ENCODE results near the gene HNRNPH2. TPM values are rescaled to one million over a fixed set of nuclear protein-coding genes. Genes with fewer than 3 reads are reported as not detected.
A peak's percentile ranks its signal among the peaks of the same experiment; 100 is the strongest.

HNRNPH2 gene
- total and polyA plus RNA-seq, 9 of the 15 experiments (the other 6 are each of a cell fraction or from before 2014, with no cell fraction given) = 40.0 to 130 (median 60.3) TPM

DNA sequence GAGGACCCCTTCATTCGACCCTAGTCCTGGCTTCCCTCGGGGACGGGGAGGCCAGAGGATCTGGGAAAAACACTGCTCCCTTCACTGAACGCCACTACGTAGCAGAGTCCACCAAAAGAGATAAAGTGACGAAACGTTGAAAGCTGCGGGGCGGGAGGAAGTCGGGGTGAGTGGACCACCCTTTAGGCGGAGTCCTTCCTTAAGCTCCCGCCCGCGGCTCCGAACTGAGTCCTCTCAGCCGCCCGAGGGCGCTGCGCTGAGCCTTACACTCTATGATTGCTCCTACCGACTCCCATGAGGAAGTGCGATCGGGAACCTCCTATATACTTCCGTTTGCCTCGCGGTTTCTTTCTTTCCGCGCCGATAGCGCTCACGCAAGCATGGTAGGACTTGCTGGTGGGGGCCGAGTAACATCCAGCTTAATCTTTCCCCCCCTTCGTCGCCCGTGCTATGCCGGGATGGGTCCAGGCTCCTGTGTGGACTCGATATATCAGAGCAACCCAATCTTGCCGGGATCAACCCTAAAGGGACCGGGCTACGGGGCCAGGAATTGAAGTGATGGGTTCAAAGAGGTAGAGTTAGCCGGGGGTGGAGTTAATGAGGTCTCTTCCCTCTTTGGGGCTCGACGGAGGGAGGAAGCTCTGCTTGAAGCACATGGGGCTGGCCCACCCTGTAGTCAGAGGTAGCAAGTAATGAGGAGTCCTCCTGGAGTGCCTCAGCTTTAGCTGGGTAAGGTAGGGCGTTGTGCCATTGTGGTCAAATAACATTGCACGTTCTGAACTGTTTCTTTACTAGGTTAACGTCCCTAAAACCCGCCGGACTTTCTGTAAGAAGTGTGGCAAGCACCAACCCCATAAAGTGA, 17.1 kb upstream of the HNRNPH2 start, which contains the start of gene RPL36A (continued):
- TF ChIP-seq, protein P1, sequence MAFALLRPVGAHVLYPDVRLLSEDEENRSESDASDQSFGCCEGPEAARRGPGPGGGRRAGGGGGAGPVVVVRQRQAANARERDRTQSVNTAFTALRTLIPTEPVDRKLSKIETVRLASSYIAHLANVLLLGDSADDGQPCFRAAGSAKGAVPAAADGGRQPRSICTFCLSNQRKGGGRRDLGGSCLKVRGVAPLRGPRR (CRISPR knock-in tag; IDR thresholded peaks at IDR 0.05) = no peak
- TF ChIP-seq RHOXF2B (CRISPR knock-in tag; conservative IDR thresholded peaks at IDR 0.05) (no peak), SIN3B (IDR thresholded peaks at IDR 0.05; ENCODE audit: low read depth) (peak; percentile 33; the same call in 1 of the 2 replicates), ZNF121 (CRISPR knock-in tag; conservative IDR thresholded peaks at IDR 0.05) (no peak), ZNF77 (CRISPR knock-in tag; IDR thresholded peaks at IDR 0.05) (no peak), KAT8 (IDR thresholded peaks at IDR 0.05; ENCODE audit: low read depth) (no peak), RFX7 (CRISPR knock-in tag; IDR thresholded peaks at IDR 0.05) (no peak), ZNF232 (CRISPR knock-in tag; IDR thresholded peaks at IDR 0.05) (no peak), ZC3H11A (IDR thresholded peaks at IDR 0.05; ENCODE audit: low read depth, low read length) (no peak), ZNF431 (CRISPR knock-in tag; IDR thresholded peaks at IDR 0.05) (no peak), ESRRB (CRISPR knock-in tag; IDR thresholded peaks at IDR 0.05; ENCODE audit: borderline replicate concordance) (no peak), ZNF12 (CRISPR knock-in tag; IDR thresholded peaks at IDR 0.05) (no peak), MEIS2 (IDR thresholded peaks at IDR 0.05; ENCODE audit: partially characterized antibody) (peak; percentile 17), ZNF197 (CRISPR knock-in tag; IDR thresholded peaks at IDR 0.05; ENCODE audit: low read depth) (no peak), ZFP30 (CRISPR knock-in tag; IDR thresholded peaks at IDR 0.05; ENCODE audit: borderline replicate concordance) (no peak)
- TF ChIP-seq, protein P2, sequence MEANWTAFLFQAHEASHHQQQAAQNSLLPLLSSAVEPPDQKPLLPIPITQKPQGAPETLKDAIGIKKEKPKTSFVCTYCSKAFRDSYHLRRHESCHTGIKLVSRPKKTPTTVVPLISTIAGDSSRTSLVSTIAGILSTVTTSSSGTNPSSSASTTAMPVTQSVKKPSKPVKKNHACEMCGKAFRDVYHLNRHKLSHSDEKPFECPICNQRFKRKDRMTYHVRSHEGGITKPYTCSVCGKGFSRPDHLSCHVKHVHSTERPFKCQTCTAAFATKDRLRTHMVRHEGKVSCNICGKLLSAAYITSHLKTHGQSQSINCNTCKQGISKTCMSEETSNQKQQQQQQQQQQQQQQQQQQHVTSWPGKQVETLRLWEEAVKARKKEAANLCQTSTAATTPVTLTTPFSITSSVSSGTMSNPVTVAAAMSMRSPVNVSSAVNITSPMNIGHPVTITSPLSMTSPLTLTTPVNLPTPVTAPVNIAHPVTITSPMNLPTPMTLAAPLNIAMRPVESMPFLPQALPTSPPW (CRISPR knock-in tag; IDR thresholded peaks at IDR 0.05) = peak; percentile 61
- TF ChIP-seq, protein P3, sequence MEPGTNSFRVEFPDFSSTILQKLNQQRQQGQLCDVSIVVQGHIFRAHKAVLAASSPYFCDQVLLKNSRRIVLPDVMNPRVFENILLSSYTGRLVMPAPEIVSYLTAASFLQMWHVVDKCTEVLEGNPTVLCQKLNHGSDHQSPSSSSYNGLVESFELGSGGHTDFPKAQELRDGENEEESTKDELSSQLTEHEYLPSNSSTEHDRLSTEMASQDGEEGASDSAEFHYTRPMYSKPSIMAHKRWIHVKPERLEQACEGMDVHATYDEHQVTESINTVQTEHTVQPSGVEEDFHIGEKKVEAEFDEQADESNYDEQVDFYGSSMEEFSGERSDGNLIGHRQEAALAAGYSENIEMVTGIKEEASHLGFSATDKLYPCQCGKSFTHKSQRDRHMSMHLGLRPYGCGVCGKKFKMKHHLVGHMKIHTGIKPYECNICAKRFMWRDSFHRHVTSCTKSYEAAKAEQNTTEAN (CRISPR knock-in tag; IDR thresholded peaks at IDR 0.05) = no peak
- TF ChIP-seq, protein P4, sequence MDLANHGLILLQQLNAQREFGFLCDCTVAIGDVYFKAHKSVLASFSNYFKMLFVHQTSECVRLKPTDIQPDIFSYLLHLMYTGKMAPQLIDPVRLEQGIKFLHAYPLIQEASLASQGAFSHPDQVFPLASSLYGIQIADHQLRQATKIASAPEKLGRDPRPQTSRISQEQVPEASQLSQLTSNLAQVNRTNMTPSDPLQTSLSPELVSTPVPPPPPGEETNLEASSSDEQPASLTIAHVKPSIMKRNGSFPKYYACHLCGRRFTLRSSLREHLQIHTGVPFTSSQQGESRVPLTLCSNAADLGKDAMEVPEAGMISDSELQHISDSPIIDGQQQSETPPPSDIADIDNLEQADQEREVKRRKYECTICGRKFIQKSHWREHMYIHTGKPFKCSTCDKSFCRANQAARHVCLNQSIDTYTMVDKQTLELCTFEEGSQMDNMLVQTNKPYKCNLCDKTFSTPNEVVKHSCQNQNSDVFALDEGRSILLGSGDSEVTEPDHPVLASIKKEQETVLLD (IDR thresholded peaks at IDR 0.05) = no peak
- TF ChIP-seq, protein P5, sequence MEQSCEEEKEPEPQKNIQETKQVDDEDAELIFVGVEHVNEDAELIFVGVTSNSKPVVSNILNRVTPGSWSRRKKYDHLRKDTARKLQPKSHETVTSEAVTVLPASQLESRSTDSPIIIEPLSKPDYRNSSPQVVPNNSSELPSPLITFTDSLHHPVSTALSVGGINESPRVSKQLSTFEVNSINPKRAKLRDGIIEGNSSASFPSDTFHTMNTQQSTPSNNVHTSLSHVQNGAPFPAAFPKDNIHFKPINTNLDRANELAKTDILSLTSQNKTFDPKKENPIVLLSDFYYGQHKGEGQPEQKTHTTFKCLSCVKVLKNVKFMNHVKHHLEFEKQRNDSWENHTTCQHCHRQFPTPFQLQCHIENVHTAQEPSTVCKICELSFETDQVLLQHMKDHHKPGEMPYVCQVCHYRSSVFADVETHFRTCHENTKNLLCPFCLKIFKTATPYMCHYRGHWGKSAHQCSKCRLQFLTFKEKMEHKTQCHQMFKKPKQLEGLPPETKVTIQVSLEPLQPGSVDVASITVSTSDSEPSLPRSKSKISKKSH (CRISPR knock-in tag; IDR thresholded peaks at IDR 0.05) = no peak
- TF ChIP-seq, protein P6, sequence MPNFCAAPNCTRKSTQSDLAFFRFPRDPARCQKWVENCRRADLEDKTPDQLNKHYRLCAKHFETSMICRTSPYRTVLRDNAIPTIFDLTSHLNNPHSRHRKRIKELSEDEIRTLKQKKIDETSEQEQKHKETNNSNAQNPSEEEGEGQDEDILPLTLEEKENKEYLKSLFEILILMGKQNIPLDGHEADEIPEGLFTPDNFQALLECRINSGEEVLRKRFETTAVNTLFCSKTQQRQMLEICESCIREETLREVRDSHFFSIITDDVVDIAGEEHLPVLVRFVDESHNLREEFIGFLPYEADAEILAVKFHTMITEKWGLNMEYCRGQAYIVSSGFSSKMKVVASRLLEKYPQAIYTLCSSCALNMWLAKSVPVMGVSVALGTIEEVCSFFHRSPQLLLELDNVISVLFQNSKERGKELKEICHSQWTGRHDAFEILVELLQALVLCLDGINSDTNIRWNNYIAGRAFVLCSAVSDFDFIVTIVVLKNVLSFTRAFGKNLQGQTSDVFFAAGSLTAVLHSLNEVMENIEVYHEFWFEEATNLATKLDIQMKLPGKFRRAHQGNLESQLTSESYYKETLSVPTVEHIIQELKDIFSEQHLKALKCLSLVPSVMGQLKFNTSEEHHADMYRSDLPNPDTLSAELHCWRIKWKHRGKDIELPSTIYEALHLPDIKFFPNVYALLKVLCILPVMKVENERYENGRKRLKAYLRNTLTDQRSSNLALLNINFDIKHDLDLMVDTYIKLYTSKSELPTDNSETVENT (CRISPR knock-in tag; IDR thresholded peaks at IDR 0.05) = peak; percentile 97

Data from K562 (cell line).